GM12892 (cell line): ENCODE measurements around the gene ZSCAN10.

Experiments used
- POLR2A ChIP-seq: IDR thresholded peaks from 2 replicates; pipeline ENCODE4 v1.6.1; 2011; ENCODE audit warnings: low read depth, low read length, control low read depth
- TAF1 ChIP-seq: IDR thresholded peaks from 2 replicates; pipeline ENCODE4 v1.6.1; 2011; ENCODE audit warnings: low read depth, mild to moderate bottlenecking, control low read depth, low read length, borderline replicate concordance

GRCh38 chr16:3133844-3134243, 34.8 kb upstream of the ZSCAN10 start:
- TF ChIP-seq TAF1 (no peak), POLR2A (no peak)
